Retina (tissue), 1 donor: ENCODE data around the gene FAM184B.

Experiments
- DNase-seq: peaks from one replicate; pipeline ENCODE4 v3.0.0-alpha.2; 2016

FAM184B gene

GRCh38 chr4:17771284-17771908 lies 10.0 kb downstream of the FAM184B start:
- no peak for DNase-seq

DNA sequence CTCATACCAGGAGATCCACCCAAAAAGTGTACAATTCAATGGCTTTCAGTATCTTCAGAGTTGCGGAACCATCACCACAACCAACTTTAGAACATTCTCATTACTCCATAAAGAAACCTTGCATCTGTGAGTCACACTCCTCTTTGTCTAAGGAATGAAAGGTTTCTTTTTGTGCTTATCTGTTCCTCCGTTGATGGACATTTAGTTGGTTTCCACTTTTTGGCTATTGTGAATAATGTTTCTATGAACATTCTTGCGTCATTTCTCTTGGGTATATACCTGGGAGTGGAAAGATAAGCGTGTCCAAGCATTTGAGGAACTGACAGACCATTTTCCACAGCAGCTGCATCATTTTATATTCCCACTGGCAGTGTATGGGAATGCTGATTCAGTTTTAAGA lies 10.6 kb downstream of the FAM184B start:
- no peak for DNase-seq

GRCh38 chr4:17769406-17770174 lies 11.8 kb downstream of the FAM184B start:
- DNase-seq, result no peak

DNA sequence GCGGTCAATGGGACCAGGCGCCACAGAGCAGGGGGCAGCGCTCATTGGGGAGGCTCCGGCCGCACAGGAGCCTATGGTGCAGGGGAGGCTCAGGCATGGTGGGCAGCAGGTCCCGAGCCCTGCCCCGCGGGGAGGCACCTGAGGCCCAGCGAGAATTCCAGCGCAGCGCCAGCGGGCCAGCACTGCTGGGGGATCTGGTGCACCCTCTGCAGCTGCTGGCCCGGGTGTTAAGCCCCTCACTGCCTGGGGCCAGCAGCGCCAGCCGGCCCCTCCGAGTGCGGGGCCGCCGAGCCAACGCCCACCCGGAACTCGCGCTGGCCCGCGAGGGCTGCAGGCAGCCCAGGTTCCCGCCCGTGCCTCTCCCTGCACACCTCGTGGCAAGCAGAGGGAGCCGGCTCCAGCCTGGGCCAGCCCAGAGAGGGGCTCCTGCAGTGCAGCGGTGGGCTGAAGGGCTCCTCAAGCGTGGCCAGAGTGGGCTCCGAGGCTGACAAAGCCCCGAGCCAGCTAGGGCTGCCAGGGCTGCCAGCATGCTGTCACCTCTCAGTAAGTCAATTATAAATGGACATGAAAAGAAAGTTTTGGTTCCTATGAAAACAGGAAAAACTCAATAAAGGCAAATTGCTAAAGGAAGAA lies 14.5 kb downstream of the FAM184B start:
- DNase-seq, result no peak

DNA sequence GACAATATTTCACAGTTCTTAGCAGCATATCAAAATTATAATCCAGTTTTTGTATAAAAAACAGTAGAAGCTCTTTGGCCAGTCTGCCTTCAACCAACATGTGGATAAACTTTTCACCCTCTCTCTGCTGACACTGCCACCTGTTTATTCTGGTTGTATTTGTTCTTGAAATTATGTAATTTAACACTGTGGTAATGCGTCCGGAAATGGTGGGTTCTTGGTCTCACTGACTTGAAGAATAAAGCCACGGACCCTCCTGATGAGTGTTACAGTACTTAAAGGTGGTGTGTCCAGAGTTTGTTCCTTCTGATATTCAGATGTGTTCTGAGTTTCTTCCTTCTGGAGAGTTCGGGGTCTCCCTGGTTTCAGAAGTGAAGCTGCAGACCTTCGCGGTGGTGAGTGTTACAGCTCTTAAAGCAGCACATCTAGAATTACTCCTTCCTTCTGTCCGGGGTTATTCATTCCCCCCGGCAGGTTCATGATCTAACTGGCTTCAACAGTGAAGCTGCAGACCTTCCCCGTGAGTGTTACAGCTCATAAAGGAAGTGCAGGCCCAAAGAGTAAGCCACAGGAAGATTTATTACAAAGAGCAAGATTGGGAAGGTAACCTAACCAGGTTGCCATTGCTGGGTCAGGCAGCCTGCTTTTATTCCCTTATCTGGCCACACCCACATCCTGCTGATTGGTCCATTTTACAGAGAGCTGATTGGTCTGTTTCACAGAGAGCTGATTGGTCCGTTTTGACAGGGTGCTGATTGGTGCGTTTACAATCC lies 15.7 kb downstream of the FAM184B start:
- no peak for DNase-seq

DNA sequence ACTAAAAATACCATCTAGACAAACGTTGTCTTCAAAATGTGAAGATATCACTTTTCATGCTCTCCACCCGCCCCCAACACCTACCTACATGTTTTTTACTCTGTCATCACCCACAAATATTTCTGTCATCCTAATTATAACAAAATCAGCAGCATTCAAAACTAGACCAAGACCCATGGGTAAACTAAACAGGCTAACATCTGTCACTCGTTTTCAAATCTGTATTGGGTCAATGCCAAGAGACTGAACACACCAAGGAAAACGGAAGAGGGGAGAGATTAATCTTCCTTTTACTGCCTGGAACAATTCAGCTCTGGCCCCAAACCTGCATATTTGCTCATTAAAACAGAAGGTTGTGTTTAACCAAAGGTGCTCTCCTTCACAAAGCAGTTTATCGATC lies 17.5 kb downstream of the FAM184B start:
- peak; percentile 79 for DNase-seq

- DNase-seq, result peak; percentile 83
Measured at GRCh38 chr4:17763416-17763815, 18.0 kb downstream of the FAM184B start.

DNA sequence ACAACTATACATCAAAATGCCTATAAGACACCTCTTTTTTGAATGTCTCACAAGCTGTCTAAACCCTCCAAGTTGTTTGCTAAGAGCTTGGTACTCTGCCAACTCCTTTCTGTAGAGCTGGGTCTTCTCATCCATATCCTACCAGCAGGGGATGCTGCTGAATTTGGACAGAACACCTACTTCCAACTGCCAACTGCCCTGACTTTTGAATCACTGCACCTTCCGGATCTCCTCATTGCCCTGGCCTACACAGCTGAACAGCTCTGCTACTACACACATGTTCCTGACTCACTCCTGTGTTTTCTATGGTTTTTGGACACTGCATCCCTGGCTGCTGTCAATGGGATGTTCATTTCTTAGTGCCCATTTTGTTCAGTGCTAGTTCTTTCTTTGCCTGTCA lies 18.7 kb downstream of the FAM184B start:
- no peak for DNase-seq

DNA sequence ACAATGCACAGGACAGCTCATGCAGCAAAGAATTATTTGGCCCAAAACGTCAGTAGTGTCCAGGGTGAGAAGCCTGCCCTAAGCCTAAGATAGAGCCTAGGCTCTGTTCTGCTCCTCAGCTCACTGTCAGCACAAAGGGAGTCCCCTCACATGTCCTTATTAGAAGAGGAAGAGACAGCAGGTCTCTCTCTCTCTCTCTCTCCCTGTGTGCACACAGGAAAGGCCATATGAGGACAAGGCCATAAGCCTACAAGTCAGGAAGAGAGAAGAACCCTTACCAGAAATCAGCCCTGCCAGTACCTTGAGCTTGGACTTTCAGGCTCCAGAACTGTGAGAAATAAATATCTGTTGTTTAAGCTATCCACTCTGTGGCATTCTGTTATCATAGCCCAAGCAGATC lies 20.4 kb downstream of the FAM184B start:
- DNase-seq, result no peak

GRCh38 chr4:17760626-17761025 lies 20.8 kb downstream of the FAM184B start:
- no peak for DNase-seq

GRCh38 chr4:17758485-17758884 lies 22.9 kb downstream of the FAM184B start:
- DNase-seq, result peak; percentile 59

- no peak for DNase-seq
Measured at GRCh38 chr4:17757621-17758020, 23.8 kb downstream of the FAM184B start.

DNA sequence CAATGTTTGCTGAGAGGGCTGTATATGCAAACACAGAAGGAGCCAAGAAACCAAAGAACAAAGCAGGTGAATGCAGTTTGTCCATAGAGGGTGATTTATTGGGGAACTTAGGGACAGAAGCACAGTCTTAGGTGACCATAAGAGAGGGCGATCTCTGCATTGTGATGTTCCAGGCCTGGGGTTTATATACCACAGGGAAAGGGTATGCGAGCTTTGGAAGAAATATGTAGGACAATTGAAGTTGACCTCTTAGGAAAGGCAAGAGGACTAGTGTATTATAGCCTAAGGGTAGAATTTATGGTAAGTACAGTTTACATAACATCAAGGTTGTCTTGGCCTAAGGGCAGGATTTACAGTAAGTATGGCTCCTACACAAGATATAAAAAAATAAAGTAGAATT lies 27.8 kb downstream of the FAM184B start:
- DNase-seq, result no peak

DNA sequence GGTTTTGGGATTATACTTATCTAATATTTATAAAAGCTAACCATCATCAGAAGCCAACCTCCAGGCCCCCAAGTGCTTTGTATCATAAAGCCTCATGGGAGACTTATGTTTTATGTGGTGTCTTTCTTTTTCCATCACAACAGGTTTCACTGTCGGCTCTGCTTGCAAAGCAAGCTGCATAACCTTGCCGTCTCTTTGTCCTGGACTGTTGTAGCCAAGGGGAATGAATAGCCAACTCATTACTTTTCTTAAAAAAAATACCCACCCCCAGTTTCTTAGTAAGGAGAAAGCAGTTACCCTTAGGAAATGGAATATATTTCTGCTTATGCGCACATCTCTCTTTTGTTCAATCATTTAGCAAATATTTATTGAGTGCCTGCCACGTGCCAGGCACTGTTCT lies 40.7 kb downstream of the FAM184B start:
- DNase-seq, result no peak

GRCh38 chr4:17736484-17736883 lies 44.9 kb downstream of the FAM184B start:
- DNase-seq, result no peak

GRCh38 chr4:17726911-17727310 lies 54.5 kb downstream of the FAM184B start:
- DNase-seq, result no peak

GRCh38 chr4:17723648-17724047 lies 57.8 kb downstream of the FAM184B start:
- no peak for DNase-seq

DNA sequence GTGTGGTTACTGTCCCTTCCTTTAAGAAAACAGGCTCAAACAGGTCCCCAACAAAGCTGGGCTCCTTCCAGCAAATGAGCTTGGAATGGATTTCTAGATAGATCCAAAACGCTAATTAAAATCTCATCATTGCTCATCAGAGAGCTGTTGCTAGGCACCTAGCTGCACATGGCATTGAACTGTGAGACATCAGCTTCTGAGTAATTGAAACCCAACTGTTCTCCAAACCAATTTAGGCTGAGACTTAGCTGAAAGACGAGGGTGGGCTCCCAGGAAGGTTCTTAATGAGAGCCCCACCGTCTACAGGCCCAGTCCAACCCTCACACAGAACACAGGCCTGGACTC lies 59.1 kb downstream of the FAM184B start:
- no peak for DNase-seq

- DNase-seq, result peak; percentile 62
Measured at GRCh38 chr4:17721496-17722355, 59.7 kb downstream of the FAM184B start.

DNA sequence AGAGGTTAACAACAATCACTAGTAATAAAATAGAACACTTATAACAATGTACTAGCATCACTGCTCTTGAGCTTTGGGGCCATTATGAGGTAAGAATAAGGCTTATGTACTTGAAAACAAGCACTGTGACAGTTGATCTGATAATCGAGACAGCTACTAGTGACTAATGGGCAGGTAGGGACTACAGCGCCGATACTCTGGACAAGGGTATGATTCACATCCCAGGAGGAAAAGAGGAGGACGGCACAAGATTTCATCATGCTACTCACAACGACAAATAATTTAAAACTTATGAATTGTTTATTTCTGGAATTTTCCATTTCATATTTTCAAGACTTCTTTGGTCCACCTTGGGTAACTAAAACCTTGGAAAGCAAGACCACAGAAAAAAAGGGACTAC lies 62.3 kb downstream of the FAM184B start:
- DNase-seq, result no peak

DNA sequence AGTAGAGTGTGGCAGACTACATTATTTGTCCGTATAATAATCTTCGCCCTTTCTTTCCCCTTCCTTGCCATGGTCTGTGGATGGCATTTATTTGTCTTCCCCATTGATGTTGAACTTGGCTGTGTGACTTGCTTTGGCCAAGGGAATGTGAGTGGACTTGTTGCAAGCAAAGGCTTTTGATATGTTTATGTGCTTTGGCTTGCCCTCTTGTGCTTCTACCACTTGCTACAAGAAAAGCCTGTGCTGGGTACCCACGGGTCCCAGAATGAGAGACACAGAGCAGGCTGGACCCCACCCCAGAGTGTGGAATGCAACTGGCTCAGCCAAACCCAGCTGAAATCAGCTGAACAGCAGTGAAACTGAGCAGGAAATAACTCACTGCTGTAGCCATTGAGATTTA lies 63.0 kb downstream of the FAM184B start:
- no peak for DNase-seq

DNA sequence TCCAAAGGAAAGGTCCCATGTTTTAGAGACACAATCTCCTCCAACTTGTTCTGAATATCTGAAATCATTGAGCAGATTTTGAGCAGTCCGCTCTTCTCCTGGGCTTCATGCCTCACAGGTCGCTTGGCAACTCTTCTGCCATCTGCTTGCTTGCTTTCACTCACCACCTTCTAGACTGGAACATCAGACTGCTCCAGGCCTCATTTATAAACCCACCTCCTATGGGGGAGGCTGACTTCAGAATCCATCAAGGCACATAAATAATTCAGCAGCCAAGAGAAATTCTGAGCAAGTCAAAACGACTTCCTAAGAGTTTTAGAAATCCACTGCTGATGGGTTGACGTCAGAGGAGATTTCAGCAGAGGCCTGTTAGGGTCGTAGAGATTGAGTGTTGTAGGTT lies 64.1 kb downstream of the FAM184B start:
- peak; percentile 60 for DNase-seq

DNA sequence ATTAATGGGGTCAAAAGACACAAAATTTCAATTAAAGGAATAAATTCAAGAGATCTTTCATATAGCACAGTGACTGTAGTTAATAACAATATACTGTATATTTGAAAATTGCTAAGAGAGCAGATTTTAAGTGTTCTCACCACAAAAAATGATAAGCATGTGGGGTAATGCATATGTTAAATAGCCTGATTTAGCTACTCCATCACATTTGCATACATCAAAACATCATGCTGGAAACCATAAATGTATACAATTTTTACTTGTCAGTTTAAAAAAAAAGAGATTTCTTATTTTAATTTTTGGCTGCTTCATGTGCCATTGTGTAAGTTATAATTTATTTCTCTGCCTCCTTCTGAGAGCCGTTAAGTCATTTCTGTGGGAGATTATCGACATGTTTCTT lies 65.9 kb downstream of the FAM184B start:
- no peak for DNase-seq
